ENCODE measurements around the gene DNASE1. TPM values are rescaled to one million over a fixed set of nuclear protein-coding genes. Genes with fewer than 3 reads are reported as not detected.

Gene DNASE1
- total and polyA plus RNA-seq, 12 donors: 3.1 to 35.1 (median 10.9) TPM

- no peaks in the 10 kb centered on the region for H3K9me3 ChIP-seq (replicated peaks in 1 of 3)
- intact Hi-C loops (cut with DNase I): no loop called here
- H3K4me1 ChIP-seq (replicated peaks in 1 of 2): no peaks in the 10 kb centered on the region
- no peak for TF ChIP-seq CTCF (IDR thresholded peaks at IDR 0.05)
- TF ChIP-seq POLR2A (IDR thresholded peaks at IDR 0.05): no peak
- H3K27ac ChIP-seq: no peak overlapping the region
- 87 to 96% (median 90%) methylated on average over 12 to 13 of the region's 13 CpGs for WGBS, 4 donors
- no peak for DNase-seq
- no peak overlapping the region for H3K4me3 ChIP-seq
- no peaks in the 10 kb centered on the region for H3K27me3 ChIP-seq
- H3K36me3 ChIP-seq (replicated peaks in 1 of 2): peaks cover 0 to 38% of the 10 kb centered on the region in 2 donors
Measured at GRCh38 chr16:3670711-3671110, 16.2 kb downstream of the DNASE1 start.

- TF ChIP-seq POLR2A (IDR thresholded peaks at IDR 0.05) (no peak), CTCF (IDR thresholded peaks at IDR 0.05) (no peak)
- H3K36me3 ChIP-seq (replicated peaks in 1 of 2): peaks cover 0 to 40% of the 10 kb centered on the region in 2 donors
Measured at GRCh38 chr16:3671424-3671823, 16.9 kb downstream of the DNASE1 start.

GRCh38 chr16:3672571-3673041, 18.1 kb downstream of the DNASE1 start:
- no peaks in the 10 kb centered on the region for H3K27me3 ChIP-seq
- H3K36me3 ChIP-seq (replicated peaks in 1 of 2): peaks cover 0 to 46% of the 10 kb centered on the region in 2 donors
- 96 to 98% (median 96%) methylated on average over 15 to 26 of the region's 26 CpGs for WGBS, 4 donors
- no peak overlapping the region for H3K4me3 ChIP-seq
- H3K9me3 ChIP-seq (replicated peaks in 1 of 3): no peaks in the 10 kb centered on the region
- no peak overlapping the region for H3K27ac ChIP-seq
- intact Hi-C loops (cut with DNase I): no loop called here
- no peak for DNase-seq
- no peaks in the 10 kb centered on the region for H3K4me1 ChIP-seq (replicated peaks in 1 of 2)
- TF ChIP-seq CTCF (IDR thresholded peaks at IDR 0.05) (no peak), POLR2A (IDR thresholded peaks at IDR 0.05) (no peak)

More at GRCh38 chr16:3671424-3671823, 16.9 kb downstream of the DNASE1 start:
- Histone ChIP-seq H3K9me3 (replicated peaks in 1 of 3) (no peaks in the 10 kb centered on the region), H3K27me3 (no peaks in the 10 kb centered on the region), H3K27ac (no peak overlapping the region), H3K4me1 (replicated peaks in 1 of 2) (no peaks in the 10 kb centered on the region), H3K4me3 (no peak overlapping the region)
- DNase-seq: no peak
- intact Hi-C loops (cut with DNase I): no loop called here
- 95 to 100% (median 98%) methylated on average over 1 to 11 of the region's 11 CpGs; no CpG with 5 or more reads in 1 of the 4 donors for WGBS, 4 donors

GRCh38 chr16:3673201-3673600, 18.7 kb downstream of the DNASE1 start:
- WGBS, 4 donors: 89 to 96% (median 94%) methylated on average over 18 of the region's 18 CpGs
- no peaks in the 10 kb centered on the region for H3K4me1 ChIP-seq (replicated peaks in 1 of 2)
- DNase-seq: no peak
- no peak overlapping the region for H3K4me3 ChIP-seq
- no peak overlapping the region for H3K27ac ChIP-seq
- no peaks in the 10 kb centered on the region for H3K9me3 ChIP-seq (replicated peaks in 1 of 3)
- no peaks in the 10 kb centered on the region for H3K27me3 ChIP-seq
- TF ChIP-seq POLR2A (IDR thresholded peaks at IDR 0.05) (no peak), CTCF (IDR thresholded peaks at IDR 0.05) (no peak)
- intact Hi-C loops (cut with DNase I): no loop called here
- H3K36me3 ChIP-seq (replicated peaks in 1 of 2): peaks cover 0 to 52% of the 10 kb centered on the region in 2 donors

All from adrenal gland (tissue), 12 donors.